ENCODE results near the gene SLC8A1.

DNA sequence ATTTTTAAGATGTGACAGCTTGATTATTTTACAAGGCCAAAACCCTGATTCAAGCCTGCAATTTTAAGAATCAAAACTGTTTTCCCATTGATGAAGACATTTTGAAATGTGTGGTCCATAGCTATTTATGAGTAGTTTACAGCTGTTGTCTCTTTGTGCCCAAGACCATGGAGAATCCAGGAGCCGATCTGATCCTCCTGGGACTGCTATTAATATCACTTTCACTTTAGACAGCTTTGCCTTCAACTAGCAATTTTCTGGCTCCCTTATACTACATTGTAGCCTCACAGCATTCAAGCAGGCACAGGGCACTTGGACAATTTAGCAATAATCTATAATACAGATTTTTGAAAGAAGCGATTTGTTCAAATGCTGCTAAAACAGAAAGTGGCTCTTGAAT lies 172.9 kb downstream of the SLC8A1 start:
- no peak for TF ChIP-seq POLR2A (IDR thresholded peaks at IDR 0.05)
- TF ChIP-seq, protein P1, sequence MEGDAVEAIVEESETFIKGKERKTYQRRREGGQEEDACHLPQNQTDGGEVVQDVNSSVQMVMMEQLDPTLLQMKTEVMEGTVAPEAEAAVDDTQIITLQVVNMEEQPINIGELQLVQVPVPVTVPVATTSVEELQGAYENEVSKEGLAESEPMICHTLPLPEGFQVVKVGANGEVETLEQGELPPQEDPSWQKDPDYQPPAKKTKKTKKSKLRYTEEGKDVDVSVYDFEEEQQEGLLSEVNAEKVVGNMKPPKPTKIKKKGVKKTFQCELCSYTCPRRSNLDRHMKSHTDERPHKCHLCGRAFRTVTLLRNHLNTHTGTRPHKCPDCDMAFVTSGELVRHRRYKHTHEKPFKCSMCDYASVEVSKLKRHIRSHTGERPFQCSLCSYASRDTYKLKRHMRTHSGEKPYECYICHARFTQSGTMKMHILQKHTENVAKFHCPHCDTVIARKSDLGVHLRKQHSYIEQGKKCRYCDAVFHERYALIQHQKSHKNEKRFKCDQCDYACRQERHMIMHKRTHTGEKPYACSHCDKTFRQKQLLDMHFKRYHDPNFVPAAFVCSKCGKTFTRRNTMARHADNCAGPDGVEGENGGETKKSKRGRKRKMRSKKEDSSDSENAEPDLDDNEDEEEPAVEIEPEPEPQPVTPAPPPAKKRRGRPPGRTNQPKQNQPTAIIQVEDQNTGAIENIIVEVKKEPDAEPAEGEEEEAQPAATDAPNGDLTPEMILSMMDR (IDR thresholded peaks at IDR 0.05): no peak
